Hepatocyte (in vitro differentiated cells): ENCODE data around the gene AIFM2. TPM values are rescaled to one million over a fixed set of nuclear protein-coding genes. Genes with fewer than 3 reads are reported as not detected.
A peak's percentile ranks its signal among the peaks of the same experiment; 100 is the strongest.

Experiments used
- DNase-seq: peaks from one replicate; pipeline ENCODE4 v3.0.0-alpha.2; 2016; ENCODE audit warnings: low spot score
- H2AFZ ChIP-seq: fragments of 200-600 bp; sonication (generic); 2 replicates; pipeline ENCODE4 v1.6.0; 2016; ENCODE audit warnings: antibody characterized with exemption, mild to moderate bottlenecking
- H3K27ac ChIP-seq: fragments of 200-600 bp; sonication (generic); 2 replicates; pipeline ENCODE4 v1.5.1; 2016; ENCODE audit warnings: mild to moderate bottlenecking
- H3K27me3 ChIP-seq: fragments of 200-600 bp; sonication (generic); 2 replicates; pipeline ENCODE4 v1.6.1; 2016
- H3K36me3 ChIP-seq: fragments of 200-600 bp; sonication (generic); replicated peaks from 2 replicates; pipeline ENCODE4 v1.5.1; 2016; ENCODE audit warnings: low read depth; ENCODE audit not compliant: insufficient read depth
- H3K4me1 ChIP-seq: fragments of 200-600 bp; sonication (generic); 2 replicates; pipeline ENCODE4 v1.5.1; 2016; ENCODE audit warnings: mild to moderate bottlenecking, moderate library complexity; ENCODE audit not compliant: insufficient read depth
- H3K4me2 ChIP-seq: fragments of 200-600 bp; sonication (generic); 2 replicates; pipeline ENCODE4 v1.6.0; 2016
- H3K4me3 ChIP-seq: fragments of 200-600 bp; sonication (generic); 2 replicates; pipeline ENCODE4 v1.5.1; 2016; ENCODE audit warnings: mild to moderate bottlenecking
- H3K79me2 ChIP-seq: fragments of 200-600 bp; sonication (generic); 2 replicates; pipeline ENCODE4 v1.6.0; 2017; ENCODE audit warnings: mild to moderate bottlenecking
- H3K9me2 ChIP-seq: fragments of 200-600 bp; sonication (generic); replicated peaks from 2 replicates; pipeline ENCODE4 v1.6.0; 2017; ENCODE audit warnings: mild to moderate bottlenecking; ENCODE audit not compliant: insufficient read depth
- H3K9me3 ChIP-seq: fragments of 200-600 bp; sonication (generic); 2 replicates; pipeline ENCODE4 v1.5.1; 2016; ENCODE audit warnings: low read depth, mild to moderate bottlenecking
- H4K20me1 ChIP-seq: fragments of 200-600 bp; sonication (generic); 2 replicates; pipeline ENCODE4 v1.6.0; 2016; ENCODE audit warnings: mild to moderate bottlenecking; ENCODE audit not compliant: insufficient read depth, poor library complexity, severe bottlenecking
- EZH2 ChIP-seq: fragments of 200-600 bp; sonication (generic); IDR thresholded peaks from 2 replicates; pipeline ENCODE4 v1.6.1; 2016; ENCODE audit warnings: antibody characterized with exemption, mild to moderate bottlenecking, borderline replicate concordance
- EZH2phosphoT487 ChIP-seq: fragments of 200-600 bp; sonication (generic); IDR thresholded peaks from one replicate; pipeline ENCODE4 v1.6.1; 2018; ENCODE audit warnings: antibody characterized with exemption, mild to moderate bottlenecking, low read depth, moderate library complexity; ENCODE audit not compliant: unreplicated experiment, severe bottlenecking
- WGBS: methylation state at CpG from one replicate; pipeline ENCODE4 v1.1.6; 2016; ENCODE audit warnings: low lambda C conversion rate; ENCODE audit errors: missing lambda C conversion rate; 5-methylcytosine and 5-hydroxymethylcytosine counted together
- polyA plus RNA-seq: library from polyadenylated mRNA; unstranded; fragments of >200 nt; fragmentation: Nextera tagmentation; extraction: Ambion mirVana; gene quantifications from 2 replicates; pipeline ENCODE4 v1.2.1, GENCODE V29; 2016
- total RNA-seq: library from RNA; depleted of rRNA; stranded (reverse); fragments of >200 nt; gene quantifications from 2 replicates; pipeline ENCODE4 v1.2.3, GENCODE V29; 2014
- TF ChIP-seq, protein P1 (sequence below): fragments of 200-600 bp; sonication (generic); IDR thresholded peaks from 2 replicates; pipeline ENCODE4 v1.5.1; 2016; ENCODE audit warnings: antibody characterized with exemption, mild to moderate bottlenecking; ENCODE audit not compliant: poor library complexity

Gene AIFM2
- total and polyA plus RNA-seq, 2 experiments from 2014 or later = 8.6 to 16.1 TPM

DNA sequence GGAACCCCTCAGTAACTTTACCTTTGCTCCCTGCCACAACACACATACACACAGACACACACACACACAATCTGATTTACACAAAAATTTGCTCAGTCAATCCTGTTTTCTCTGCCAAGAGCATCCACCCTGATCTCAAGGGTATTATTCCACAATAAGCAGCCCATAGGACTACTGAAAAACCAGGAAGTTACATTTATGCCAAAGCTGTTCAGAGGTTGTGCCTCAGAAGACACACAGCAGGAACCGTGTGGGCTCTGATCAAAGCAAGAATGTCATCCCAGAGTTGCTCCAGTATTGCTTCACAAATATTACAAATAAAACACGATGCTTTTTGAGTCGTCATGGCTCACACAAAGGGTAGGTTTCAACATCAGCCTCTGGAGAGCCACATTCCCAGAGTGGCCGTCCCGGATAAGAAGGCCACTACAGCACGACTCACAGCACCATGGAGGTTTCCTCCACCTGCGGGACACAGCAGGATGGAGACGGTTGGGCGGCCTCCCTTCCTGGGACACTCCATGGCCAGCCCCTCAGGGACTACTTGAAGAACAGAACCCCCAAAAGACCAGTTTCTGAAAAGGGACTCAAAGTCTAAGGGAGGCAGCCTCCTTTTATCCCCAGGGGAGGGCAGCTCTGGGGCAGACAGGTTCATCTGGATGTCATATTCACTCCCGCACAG is 1.6 kb downstream of the AIFM2 start:
- 79% methylated on average over 10 of the region's 10 CpGs for WGBS
- H4K20me1 ChIP-seq = no peaks in the 10 kb centered on the region
- no peaks in the 10 kb centered on the region for H3K36me3 ChIP-seq
- H3K4me2 ChIP-seq = peak overlapping the region; percentile 92
- peak overlapping the region; percentile 25 for H3K27ac ChIP-seq
- H3K27me3 ChIP-seq = no peaks in the 10 kb centered on the region
- H3K9me2 ChIP-seq = no peaks in the 10 kb centered on the region
- no peaks in the 10 kb centered on the region for H3K9me3 ChIP-seq
- H2AFZ ChIP-seq = no peak overlapping the region
- peaks cover 5% of the 10 kb centered on the region for H3K79me2 ChIP-seq
- no peak overlapping the region for H3K4me3 ChIP-seq
- no peak for DNase-seq
- peaks cover 9% of the 10 kb centered on the region for H3K4me1 ChIP-seq
- TF ChIP-seq, protein P1, sequence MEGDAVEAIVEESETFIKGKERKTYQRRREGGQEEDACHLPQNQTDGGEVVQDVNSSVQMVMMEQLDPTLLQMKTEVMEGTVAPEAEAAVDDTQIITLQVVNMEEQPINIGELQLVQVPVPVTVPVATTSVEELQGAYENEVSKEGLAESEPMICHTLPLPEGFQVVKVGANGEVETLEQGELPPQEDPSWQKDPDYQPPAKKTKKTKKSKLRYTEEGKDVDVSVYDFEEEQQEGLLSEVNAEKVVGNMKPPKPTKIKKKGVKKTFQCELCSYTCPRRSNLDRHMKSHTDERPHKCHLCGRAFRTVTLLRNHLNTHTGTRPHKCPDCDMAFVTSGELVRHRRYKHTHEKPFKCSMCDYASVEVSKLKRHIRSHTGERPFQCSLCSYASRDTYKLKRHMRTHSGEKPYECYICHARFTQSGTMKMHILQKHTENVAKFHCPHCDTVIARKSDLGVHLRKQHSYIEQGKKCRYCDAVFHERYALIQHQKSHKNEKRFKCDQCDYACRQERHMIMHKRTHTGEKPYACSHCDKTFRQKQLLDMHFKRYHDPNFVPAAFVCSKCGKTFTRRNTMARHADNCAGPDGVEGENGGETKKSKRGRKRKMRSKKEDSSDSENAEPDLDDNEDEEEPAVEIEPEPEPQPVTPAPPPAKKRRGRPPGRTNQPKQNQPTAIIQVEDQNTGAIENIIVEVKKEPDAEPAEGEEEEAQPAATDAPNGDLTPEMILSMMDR = no peak
- TF ChIP-seq EZH2 (no peak), EZH2phosphoT487 (no peak)

DNA sequence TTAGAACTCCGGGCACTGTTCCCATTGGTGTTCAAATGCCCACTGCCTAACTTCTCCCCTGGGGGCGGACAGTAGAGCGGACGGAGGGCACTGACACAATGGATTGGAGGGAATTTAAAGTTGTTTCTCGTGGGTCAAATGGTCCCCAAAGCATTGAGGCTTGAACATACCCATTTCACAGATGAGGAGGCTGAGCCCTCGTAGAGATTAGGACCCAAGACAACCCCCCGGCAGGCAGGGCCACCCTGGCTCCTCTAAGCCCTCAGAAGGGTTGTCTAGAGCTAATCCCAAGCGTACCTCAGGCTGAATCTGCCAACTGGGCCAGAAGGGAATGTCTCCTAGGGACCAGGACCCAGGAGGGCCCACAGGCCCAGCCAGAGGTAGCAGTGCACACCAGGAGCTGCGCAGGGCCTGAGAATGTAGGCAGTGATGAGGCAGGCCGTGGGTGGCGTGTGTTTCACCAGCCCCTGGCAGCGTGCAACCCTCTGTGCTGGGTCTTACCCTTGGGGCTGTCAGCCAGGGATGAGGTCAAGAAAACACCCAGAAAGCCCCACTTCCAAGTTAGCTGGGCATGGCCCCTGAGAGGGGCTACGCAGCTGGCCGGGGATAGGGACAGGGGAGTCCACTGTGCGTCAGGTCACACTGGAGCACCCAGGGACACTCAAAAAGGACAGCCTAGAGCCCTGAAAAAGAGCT is 5.8 kb downstream of the AIFM2 start:
- peaks cover 3% of the 10 kb centered on the region for H3K4me1 ChIP-seq
- no peak for DNase-seq
- H3K79me2 ChIP-seq = peaks cover 5% of the 10 kb centered on the region
- H3K9me3 ChIP-seq = no peaks in the 10 kb centered on the region
- no peak overlapping the region for H3K4me3 ChIP-seq
- H3K4me2 ChIP-seq = no peak overlapping the region
- no peak overlapping the region for H3K27ac ChIP-seq
- H3K9me2 ChIP-seq = no peaks in the 10 kb centered on the region
- H2AFZ ChIP-seq = no peak overlapping the region
- H3K36me3 ChIP-seq = no peaks in the 10 kb centered on the region
- WGBS = 93% methylated on average over 15 of the region's 15 CpGs
- no peaks in the 10 kb centered on the region for H3K27me3 ChIP-seq
- no peak for TF ChIP-seq EZH2
- TF ChIP-seq, protein P1 = no peak
- TF ChIP-seq EZH2phosphoT487 = no peak
- no peaks in the 10 kb centered on the region for H4K20me1 ChIP-seq

DNA sequence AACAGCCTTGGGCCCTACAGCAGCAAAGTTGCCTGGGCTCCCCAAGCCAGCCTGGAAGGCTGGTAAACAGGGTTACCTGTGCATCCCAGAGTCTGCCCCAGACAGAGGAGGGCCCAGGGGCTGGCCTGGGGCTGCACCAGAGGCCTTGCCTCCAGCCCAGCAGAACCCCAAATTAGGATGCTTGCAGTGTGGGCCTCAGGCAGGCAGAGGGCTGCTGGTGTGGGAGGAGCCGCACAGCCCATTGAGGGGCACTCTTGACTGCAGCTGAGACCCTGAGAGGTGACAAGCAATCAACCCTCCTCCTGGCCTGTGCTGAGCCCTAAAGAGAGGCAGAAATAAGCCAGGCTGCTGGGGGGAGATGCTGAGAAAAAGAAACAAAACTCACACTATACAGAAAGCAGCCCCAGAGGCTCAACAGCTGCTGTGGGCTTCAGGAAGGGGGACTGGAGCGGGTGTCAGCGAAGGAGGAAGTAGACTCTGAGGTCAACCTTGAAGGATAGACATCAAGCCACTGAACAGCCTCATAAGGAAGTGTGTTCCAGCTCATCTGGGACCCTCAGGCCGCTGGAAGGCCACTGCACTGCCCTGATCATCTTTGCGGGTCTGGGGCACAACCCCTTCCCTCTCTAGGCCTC is 6.6 kb downstream of the AIFM2 start:
- Histone ChIP-seq H3K4me1 (no peaks in the 10 kb centered on the region), H3K9me3 (no peaks in the 10 kb centered on the region), H3K36me3 (no peaks in the 10 kb centered on the region), H3K27me3 (no peaks in the 10 kb centered on the region), H2AFZ (no peak overlapping the region), H4K20me1 (no peaks in the 10 kb centered on the region), H3K79me2 (peaks cover 5% of the 10 kb centered on the region), H3K4me2 (no peak overlapping the region), H3K27ac (no peak overlapping the region), H3K4me3 (no peak overlapping the region), H3K9me2 (no peaks in the 10 kb centered on the region)
- WGBS = 89% methylated on average over 5 of the region's 5 CpGs
- no peak for DNase-seq
- no peak for TF ChIP-seq EZH2
- no peak for TF ChIP-seq EZH2phosphoT487
- TF ChIP-seq, protein P1 = no peak
